NCI-H2081 (cell line): Measurements from ENCODE around the gene PTPN4.
A peak's percentile ranks its signal among the peaks of the same experiment; 100 is the strongest.

ENCODE experiments used
- DNase-seq, 2 experiments: peaks; one replicate each; lab custom pipeline; 2025; lab: John Stamatoyannopoulos, UW

The PTPN4 gene

DNA sequence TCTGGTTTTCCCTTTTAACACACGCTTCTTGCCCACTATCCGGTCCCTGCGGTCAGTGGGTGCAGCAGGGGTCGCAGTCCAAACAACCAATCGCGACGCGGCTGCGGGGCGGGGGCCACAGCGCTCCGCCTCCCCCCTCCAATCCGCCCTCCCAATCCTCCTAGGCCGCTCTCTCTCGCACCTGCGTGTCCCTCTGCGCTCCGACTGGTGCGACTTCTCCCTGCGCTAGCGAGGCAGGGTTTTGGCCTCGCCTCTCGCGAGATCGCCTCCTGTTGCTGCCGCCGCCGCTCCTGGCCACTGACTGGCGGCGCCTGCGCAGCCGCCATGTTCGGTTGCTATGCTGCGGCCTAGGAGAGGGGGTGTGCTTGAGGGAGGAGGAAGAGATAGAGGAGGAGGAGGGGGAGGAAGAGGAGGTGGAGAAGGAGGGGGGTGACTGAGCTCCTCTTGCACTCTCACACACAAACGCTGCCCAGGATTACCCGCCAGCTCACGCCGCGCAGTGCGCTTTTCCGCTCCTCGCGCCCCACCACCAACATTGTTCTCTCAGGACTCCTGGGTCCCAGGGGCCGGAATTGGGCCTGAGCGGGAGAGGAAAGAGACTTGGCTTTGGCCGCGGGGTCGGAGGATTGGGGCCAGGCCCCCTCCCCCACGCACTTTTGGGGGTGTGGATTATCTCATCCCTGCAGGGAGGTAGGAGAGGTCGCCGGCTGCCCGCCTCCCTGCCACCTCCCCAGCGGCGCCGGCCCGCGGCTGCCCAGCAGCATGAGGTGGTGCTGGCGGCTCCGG is at the start of gene PTPN4:
Gene PTPN4 (plus strand): TSS at position 472 of the 786 bp plus-strand sequence. CDS start 49,932 bp downstream, outside the sequence.
- DNase-seq: peak; percentile 97 to 99

- no peak for DNase-seq
Observed at GRCh38 chr2:119710281-119710680, 49.4 kb upstream of the PTPN4 start.

- no peak for DNase-seq
Observed at GRCh38 chr2:119711352-119711751, 48.4 kb upstream of the PTPN4 start.

DNA sequence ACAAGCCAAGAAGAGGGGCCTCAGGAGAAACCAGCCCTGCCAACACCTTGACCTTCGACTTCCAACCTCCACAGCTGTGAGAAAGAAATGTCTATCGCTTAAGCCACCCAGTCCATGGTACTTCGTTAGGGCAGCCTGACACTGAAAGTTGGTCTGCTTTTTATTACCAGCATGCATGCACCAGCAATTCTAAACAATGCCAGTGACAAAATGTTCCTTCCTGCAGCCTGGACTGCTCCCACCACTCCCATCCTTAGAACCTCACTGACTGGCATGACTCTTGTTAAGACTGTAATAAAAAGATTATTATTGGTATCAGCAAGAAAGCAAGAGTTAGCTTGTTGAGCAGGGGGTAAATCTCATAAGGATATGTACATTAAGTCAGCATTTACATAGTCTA is 47.2 kb upstream of the PTPN4 start:
- no peak for DNase-seq

DNA sequence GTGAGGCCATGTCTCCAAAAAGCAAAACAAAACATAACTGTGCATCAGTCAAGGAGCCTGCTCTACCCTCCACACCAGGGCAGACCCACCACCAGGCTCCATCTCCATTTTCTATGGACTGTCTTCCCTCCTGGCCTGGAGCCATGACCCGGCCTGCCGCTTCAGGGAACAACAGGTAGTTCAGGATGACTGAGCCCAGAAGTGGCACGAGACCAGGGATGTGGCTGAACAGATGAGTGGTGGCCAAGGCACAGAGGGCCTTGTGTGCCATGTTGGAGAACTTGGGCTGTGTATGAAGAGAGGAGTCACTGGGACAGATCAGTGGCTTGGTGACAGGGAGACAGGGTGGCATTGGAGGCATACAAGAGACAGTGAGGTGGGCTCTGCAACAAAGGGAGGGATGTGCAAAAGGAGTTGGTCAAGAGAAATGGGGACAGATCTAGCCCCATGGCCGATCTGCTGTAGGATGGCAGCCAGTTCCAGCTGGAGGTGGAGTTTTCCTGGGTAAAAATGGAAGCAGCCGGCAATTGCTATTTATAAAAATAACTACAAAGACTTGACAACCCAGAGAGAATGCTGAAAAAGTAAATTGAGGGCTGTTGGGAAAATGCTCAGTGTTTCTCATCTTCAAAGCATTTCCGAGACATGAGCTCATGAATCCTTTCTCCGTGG is 45.8 kb upstream of the PTPN4 start:
- DNase-seq: no peak

- DNase-seq: no peak
Observed at GRCh38 chr2:119715409-119716283, 44.1 kb upstream of the PTPN4 start.

- no peak for DNase-seq
Observed at GRCh38 chr2:119716284-119716672, 43.4 kb upstream of the PTPN4 start.

- DNase-seq: no peak
Observed at GRCh38 chr2:119718501-119719260, 41.0 kb upstream of the PTPN4 start.

DNA sequence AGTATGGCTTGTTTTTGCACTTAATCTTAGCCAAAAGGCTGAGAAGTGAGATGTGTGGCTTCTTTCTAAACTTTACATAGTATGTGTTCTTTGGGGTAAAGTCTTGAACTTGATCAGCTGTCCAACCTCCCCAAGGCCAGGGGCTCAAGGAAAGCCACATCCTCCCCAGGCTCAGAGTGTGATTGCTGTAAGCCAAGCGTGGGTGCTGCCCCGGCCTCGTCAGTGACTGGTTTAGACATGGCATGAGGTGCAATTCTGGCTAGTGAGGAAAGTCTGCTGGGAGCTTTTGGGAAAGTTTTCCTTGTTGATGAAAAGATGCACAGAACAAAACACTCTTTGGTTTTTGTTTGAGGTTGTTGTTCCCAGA is 40.5 kb upstream of the PTPN4 start:
- DNase-seq: no peak

- no peak for DNase-seq
Observed at GRCh38 chr2:119721043-119721442, 38.7 kb upstream of the PTPN4 start.

DNA sequence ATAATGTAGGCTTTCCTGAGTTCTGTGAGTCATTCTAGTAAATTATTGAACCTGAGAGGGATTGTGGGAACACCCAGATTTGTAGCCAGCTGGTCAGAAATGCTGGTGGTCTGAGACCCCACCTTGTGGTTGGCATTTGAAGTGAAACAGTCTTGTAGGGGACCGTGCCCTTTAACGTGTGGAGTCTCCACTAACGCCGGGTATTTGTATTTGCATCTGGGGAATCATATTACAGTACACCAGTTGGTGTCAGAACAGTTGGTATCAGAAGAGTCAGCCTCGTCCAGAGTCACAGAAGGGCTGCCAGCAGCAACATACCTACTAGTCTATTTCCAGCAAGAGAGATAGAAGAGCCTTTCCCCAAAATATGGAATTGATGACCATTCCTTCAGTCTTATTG is 38.3 kb upstream of the PTPN4 start:
- DNase-seq: no peak

DNA sequence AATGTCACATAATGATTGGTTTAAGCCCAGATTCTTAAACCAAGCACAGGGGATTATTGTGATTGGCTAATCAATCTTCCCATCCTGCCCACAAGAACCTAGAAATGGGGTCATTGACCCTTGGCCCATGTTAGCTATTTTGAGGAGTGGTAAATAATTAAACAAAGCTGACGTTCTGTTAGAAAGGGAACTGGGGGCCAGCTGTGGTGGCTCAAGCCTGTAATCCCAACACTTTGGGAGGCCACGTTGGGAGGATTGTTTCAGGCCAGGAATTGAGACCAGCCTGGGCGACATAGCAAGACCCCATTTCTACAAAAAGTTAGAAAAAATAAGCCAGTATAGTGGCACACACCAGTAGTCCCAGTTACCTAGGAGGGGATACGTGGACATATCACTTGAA is 37.8 kb upstream of the PTPN4 start:
- DNase-seq: no peak

GRCh38 chr2:119723186-119723585 is 36.5 kb upstream of the PTPN4 start:
- no peak for DNase-seq

DNA sequence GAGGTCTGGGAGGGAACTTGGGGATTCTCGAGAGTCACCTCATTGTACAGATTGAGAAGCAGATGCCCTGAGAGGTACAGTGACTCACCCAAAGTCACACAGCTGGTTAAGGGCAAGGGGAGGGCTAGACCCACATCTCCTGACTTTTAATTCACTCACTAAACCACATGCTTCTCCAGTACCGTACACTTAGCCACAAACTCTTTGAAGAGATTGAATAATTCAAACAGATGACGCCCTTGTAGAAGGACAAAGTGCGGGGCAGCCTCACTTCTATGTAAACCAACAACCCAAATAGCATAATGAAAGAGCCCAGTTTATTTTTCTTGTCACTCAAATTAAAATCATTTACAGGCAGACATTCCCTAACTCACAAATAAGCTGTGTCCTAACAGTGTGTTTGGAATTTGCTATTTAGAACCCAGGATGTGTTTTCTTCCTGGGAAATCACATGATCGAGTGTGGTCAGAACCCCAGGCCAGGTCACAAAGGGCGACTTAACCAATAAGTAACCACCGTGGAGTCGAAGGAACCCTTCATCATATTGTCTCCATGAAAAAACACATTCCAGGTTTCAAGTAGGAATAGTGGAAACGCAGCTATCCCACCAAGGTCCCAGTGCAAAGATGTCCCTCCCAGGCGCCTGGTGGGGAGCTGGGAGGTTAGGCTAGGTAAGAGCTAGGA is 35.8 kb upstream of the PTPN4 start:
- no peak for DNase-seq

- DNase-seq: no peak
Observed at GRCh38 chr2:119724656-119725485, 34.9 kb upstream of the PTPN4 start.

GRCh38 chr2:119727493-119727892 is 32.2 kb upstream of the PTPN4 start:
- no peak for DNase-seq

DNA sequence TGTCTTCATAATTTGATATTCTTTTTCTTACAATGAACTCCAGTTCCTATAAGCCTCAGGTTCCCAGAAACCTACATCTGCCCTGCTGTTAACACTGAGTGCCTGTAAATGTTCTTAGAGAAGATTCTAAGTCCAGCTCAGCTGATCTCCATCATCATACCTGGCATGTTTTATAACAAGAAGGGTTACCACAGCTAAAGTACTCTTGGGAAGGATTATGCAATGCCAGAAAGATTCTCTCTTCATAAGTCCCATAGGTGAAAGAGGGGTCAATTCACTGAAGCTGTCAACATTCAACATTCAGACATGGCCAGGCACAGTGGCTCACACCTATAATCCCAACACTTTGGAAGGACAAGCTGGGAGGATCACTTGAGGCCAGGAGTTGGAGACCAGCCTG is 31.3 kb upstream of the PTPN4 start:
- no peak for DNase-seq

- no peak for DNase-seq
Observed at GRCh38 chr2:119730671-119731177, 29.0 kb upstream of the PTPN4 start.

GRCh38 chr2:119731983-119732382 is 27.7 kb upstream of the PTPN4 start:
- no peak for DNase-seq

DNA sequence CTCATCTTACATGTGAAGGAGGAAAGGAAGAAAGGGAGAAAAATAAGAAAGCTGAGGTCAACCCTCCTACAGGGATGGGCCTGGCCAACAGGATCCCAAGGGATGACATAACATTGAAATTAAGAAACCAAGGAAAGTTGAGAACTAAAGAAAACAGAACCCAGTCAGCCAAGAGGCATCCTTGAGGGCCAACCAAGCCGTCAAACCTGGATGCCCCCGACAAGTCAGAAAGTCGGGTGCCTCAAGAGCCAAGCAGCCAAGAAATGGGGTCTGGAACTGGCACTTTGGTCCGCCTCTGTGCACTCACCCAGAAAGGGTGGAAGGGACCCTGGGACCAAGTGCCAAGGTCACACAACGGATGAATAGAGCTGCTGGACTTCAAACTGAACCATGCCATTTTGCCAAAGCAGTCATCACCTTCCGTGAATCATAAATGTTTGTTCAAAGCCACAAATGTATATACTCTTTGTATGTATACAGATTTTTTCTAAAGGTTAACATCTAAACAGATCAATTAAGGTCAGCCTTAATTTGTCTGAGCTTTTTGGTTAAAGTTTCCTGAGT is 27.0 kb upstream of the PTPN4 start:
- no peak for DNase-seq
